ENCODE data around the gene LRRN4.
A peak's percentile ranks its signal among the peaks of the same experiment; 100 is the strongest.

LRRN4 gene

DNA sequence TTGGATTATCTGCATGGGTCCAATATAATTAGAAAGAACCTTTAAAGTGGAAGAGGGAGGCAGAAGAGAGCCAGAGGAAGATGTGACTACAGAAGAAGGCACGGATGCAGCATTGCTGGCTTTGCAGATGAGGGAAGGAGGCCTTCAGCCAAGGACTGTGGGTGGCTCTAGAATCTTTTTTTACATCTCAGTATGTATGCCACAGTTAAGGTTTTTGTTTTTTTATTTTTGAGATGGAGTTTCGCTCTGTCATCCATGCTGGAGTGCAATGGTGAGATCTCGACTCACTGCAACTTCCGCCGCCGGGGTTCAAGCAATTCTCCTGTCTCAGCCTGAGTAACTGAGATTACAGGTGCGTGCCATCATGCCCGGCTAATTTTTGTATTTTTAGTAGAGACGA is 54.1 kb downstream of the LRRN4 start:
- Mint-ChIP-seq H3K27me3 (no peaks in the 10 kb centered on the region), H3K4me1 (peaks cover 19% of the 10 kb centered on the region), H3K4me3 (no peak overlapping the region), H3K36me3 (ENCODE audit: low read depth) (peaks cover 29% of the 10 kb centered on the region), H3K9me3 (no peaks in the 10 kb centered on the region), H3K27ac (no peak overlapping the region)
- no peak for ATAC-seq
- no peak for DNase-seq

DNA sequence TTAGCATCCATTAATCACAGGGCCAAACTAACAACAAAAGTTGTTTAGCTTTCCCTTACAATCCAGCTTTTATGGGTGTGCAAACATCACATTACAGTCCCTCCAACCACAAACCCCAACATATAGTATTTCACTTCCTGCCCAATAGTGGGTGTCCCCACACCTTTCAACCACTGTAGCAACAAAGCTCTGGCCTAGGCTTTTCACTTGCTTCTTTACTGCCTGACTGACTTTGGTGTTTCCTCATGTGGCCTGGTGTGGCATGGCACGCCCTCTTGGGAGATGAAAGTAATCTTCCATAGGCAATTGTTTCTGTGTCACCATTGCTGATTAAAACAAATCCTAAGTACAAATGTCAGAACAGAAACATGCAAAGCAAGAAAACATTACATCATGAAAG is 57.1 kb downstream of the LRRN4 start:
- ATAC-seq = peak; percentile 94
- peak; percentile 22 for DNase-seq
- Mint-ChIP-seq H3K4me1 (peaks cover 18% of the 10 kb centered on the region), H3K4me3 (peak overlapping the region; percentile 23), H3K36me3 (ENCODE audit: low read depth) (peaks cover 32% of the 10 kb centered on the region), H3K9me3 (no peaks in the 10 kb centered on the region), H3K27ac (peak overlapping the region; percentile 69), H3K27me3 (no peaks in the 10 kb centered on the region)

DNA sequence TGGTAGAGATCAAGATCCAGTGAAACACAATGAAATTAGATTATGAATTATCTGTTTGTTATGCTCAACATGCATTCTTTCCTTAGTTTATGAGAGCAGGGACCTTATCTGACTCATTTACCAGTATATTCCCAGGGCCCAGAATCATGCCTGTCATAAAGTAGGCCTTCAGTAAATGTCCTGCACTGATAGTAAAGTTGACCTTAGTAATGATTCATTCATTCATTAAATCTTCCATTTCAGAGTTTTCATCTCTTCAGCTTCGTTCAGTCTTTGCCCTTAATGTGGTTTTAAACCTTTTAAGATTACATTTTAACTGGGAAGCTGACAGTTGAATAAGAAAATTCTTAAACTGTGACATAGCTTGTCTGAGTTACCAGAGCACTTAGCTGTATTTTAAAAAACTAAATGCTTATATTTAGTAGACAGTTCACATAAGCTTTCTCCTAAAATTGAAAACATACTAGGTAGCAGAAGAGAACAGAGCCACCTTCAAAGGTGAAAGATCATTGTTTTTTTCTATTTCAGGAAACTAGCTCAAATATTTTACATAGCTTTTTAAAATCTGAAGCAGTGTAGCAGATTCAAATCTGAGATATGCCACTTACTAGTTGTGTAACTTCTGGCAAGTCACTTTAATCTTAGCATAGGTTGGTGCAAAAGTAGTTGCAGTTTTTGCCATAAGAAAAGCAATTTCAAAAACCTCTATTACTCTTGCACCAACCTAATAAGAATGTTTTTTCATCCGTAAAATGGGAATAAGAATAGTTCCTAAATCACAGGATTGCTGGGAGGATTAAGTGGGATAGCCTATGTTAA is 62.0 kb downstream of the LRRN4 start:
- Mint-ChIP-seq H3K36me3 (ENCODE audit: low read depth) (peaks cover 47% of the 10 kb centered on the region), H3K27ac (no peak overlapping the region), H3K4me3 (no peak overlapping the region), H3K4me1 (peaks cover 10% of the 10 kb centered on the region), H3K9me3 (no peaks in the 10 kb centered on the region), H3K27me3 (no peaks in the 10 kb centered on the region)
- DNase-seq (no peak), ATAC-seq (no peak)

DNA sequence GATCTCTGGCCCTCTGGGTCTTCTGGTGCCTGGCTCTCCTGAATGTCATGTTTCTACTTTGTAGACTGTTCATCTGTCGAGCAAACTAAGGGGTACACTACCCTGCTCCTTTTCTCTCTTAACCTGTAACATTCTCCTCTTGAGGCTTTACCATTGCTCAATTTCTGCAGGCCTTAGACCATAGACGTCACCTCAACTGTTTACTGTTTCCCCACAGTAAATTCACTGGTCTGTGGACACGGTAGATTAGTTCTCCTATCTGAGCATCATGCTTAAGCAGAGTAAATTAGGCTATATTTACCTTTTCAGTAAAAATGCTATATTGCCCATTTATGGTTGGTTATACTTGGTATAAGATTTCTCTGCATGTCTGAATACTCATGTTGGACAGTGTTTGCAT is 62.9 kb downstream of the LRRN4 start:
- Mint-ChIP-seq H3K4me3 (no peak overlapping the region), H3K36me3 (ENCODE audit: low read depth) (peaks cover 52% of the 10 kb centered on the region), H3K4me1 (peaks cover 5% of the 10 kb centered on the region), H3K9me3 (no peaks in the 10 kb centered on the region), H3K27me3 (no peaks in the 10 kb centered on the region), H3K27ac (no peak overlapping the region)
- no peak for ATAC-seq
- DNase-seq = no peak
